ENCODE results near the gene UBE4B.

UBE4B gene

GRCh38 chr1:10045480-10046355, 13.0 kb downstream of the UBE4B start:
- no peak for DNase-seq (ENCODE audit: extremely low read depth, low read depth)
- TF ChIP-seq, protein P1, sequence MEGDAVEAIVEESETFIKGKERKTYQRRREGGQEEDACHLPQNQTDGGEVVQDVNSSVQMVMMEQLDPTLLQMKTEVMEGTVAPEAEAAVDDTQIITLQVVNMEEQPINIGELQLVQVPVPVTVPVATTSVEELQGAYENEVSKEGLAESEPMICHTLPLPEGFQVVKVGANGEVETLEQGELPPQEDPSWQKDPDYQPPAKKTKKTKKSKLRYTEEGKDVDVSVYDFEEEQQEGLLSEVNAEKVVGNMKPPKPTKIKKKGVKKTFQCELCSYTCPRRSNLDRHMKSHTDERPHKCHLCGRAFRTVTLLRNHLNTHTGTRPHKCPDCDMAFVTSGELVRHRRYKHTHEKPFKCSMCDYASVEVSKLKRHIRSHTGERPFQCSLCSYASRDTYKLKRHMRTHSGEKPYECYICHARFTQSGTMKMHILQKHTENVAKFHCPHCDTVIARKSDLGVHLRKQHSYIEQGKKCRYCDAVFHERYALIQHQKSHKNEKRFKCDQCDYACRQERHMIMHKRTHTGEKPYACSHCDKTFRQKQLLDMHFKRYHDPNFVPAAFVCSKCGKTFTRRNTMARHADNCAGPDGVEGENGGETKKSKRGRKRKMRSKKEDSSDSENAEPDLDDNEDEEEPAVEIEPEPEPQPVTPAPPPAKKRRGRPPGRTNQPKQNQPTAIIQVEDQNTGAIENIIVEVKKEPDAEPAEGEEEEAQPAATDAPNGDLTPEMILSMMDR (IDR thresholded peaks at IDR 0.05; ENCODE audit: low read depth, low read length), result no peak

GRCh38 chr1:10046356-10047085, 13.8 kb downstream of the UBE4B start:
- TF ChIP-seq, protein P1 (IDR thresholded peaks at IDR 0.05; ENCODE audit: low read depth, low read length), result no peak
- no peak for DNase-seq (ENCODE audit: extremely low read depth, low read depth)

- DNase-seq (ENCODE audit: extremely low read depth, low read depth), result no peak
- TF ChIP-seq, protein P1 (IDR thresholded peaks at IDR 0.05; ENCODE audit: low read depth, low read length), result no peak
Observed at GRCh38 chr1:10048601-10049000, 15.8 kb downstream of the UBE4B start.

DNA sequence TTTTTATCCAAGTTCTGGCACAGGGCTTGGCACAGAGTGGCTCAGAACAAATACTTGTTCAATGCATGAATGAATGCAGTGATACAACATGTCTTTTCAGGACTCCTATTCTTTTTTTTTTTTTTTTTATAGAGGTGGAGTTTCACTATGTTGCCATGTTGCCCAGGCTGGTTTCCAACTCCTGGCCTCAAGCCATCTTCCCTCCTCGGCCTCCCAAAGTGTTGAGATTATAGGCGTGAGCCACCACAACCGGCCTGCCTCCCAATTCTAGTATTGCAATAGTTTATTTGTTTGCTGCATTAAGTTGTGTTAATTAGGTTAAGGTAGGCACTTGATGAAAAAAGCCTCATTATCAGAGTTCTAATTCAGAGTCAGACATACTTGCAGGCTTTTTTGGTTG, 17.9 kb downstream of the UBE4B start:
- TF ChIP-seq, protein P1 (IDR thresholded peaks at IDR 0.05; ENCODE audit: low read depth, low read length), result no peak
- no peak for DNase-seq (ENCODE audit: extremely low read depth, low read depth)

- TF ChIP-seq, protein P1 (IDR thresholded peaks at IDR 0.05; ENCODE audit: low read depth, low read length), result no peak
- no peak for DNase-seq (ENCODE audit: extremely low read depth, low read depth)
Observed at GRCh38 chr1:10051656-10052055, 18.9 kb downstream of the UBE4B start.

DNA sequence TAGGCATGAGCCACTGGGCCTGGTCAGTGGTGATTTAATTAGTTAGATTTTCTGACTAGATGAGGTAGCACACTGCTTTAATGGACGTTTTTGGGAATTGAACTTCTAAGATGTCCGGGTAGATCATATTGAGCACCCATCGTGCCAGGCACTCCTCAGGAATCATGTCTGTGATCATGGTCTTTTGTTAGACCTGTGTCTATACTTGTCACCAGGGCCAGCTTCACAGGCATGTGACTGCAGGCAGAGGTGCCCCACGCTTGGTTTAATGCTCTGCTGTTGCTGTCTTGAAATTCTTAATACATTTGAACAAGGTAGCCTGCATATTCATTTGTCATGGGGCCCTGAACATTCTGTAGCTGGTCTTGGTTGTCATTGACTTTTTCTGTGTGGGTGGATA, 19.6 kb downstream of the UBE4B start:
- TF ChIP-seq, protein P1 (IDR thresholded peaks at IDR 0.05; ENCODE audit: low read depth, low read length), result no peak
- DNase-seq (ENCODE audit: extremely low read depth, low read depth), result no peak

DNA sequence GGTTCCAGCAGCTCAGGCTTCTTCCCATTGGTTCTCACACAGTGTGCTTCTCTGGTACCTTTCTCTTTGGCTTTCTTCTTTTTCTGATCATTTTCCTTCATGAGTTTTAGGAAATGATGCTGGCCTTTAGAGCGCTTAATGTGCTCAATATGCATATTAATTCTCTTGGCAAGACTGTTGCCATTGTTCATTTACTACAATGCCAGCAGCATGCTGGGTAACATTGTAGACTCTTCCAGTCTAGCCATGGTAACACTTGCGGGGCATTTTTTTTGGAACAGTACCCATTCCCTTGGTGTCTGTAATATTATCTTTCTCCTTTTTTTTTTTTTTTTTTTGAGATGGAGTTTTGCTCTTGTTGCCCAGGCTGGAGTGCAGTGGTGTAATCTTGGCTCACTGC, 21.7 kb downstream of the UBE4B start:
- TF ChIP-seq, protein P1 (IDR thresholded peaks at IDR 0.05; ENCODE audit: low read depth, low read length), result no peak
- DNase-seq (ENCODE audit: extremely low read depth, low read depth), result no peak
